Stimulated activated CD4-positive, alpha-beta T cell treated with anti-CD3 and anti-CD28 coated beads, Interleukin-2, amount 100 ng/mL, for 48 hours (primary cell): ENCODE results near the gene DAB1.

Source experiments
- DNase-seq, 2 donors: peaks; one replicate each; pipeline ENCODE4 v3.0.0-alpha.2; 2020

The DAB1 gene

GRCh38 chr1:57423656-57424211 lies at the start of gene DAB1:
Gene DAB1, minus strand, starts transcription at chr1:57424060. Its CDS starts 133,030 bp downstream, at chr1:57291030.
- DNase-seq = no peak

DNA sequence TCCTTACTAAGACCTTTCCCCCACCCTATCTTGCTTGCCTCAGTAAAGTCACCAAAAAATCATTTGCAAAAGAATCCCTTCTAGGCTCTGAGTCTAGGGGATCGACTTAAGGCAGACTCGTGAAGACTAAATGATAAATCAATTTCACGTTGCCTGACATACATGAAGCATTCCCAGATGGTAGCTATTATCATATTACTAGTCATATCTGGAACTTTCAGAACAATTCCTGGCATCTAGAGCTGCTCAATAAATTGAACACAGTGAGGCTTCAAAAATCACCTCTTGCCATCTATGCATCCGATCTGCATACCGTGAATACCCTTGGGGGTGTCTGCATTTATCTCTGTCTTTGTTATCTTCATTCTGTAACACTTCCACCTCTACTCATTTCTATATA lies 49.6 kb upstream of the DAB1 start:
- no peak for DNase-seq

GRCh38 chr1:57471995-57472394 lies 48.1 kb upstream of the DAB1 start:
- DNase-seq = no peak

DNA sequence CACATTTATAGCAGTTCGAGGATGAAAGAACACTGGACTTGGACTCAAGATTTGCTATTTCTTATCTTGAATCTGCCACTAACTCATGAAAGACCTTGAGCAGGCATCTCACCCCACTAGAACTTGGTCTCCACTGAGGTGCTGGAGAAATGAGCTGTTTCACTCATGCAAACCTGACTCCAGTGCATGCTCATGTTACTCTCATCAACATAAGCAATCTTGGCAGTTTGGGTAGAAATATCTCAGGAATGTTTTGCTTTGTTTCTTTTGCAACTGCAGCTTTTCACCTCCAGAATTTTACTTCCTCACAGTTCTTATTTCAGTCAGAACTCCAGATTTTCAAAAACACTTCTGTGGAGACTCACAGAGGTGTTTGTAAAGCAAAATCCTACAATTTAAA lies 46.2 kb upstream of the DAB1 start:
- no peak for DNase-seq

DNA sequence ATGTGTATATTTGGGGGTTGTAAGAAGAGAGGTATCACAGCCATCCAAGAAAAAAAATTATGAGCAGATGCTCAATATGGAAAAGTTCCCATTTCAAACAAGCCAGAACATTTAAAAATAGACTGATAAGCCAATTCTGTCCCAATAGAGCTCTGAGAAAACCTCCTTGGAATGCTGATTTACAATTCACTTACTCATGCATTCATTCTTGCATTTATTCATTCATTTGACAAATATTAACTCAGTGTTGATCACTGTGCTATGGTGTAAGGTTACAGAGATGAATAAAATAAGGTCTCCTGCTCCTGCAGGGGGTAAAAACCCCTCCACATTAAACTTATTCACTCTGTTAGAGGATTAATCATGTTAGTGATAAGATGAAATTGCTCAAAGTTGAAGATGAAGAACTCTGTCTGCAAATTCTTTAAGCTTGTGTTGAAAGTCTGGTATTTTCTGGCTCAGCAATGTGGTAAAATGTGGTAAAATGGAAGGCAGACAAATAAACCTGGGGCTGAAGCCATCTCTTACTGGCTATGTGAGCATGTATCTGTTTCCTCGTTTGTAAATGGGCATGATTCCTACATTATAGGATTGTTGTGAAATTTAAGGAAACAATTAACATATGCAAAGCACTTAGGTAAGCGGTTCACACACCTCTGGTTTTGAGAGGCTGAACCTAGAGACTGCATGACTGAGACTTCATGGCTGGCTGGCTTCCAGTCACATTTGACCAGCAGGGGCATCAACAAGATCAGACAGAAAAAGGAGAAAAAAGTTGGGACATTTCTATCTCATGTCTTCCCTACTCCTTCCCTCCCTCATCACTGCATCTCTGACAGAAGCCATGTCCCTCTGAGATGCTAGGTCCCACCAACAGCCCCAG lies 45.0 kb upstream of the DAB1 start:
- no peak for DNase-seq

DNA sequence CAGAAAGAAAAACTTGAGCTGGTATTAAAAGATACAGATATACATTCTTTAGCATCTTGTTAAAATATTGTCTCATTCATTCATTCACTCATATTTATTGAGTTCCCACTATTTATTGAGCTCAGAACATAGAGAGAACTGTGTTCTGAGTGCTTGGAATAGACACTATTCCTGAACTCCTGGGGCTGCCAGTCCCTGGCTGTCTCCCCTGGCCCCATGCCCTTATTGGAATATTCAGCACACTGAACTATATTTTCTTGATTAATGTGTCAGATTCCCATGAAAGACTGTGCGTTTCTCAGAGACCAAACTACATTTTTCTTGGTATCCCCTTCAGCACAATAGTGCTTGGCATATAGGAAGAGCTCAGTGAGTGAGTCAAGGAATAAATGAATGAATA lies 44.0 kb upstream of the DAB1 start:
- DNase-seq = no peak

- no peak for DNase-seq
These were observed 40.9 kb upstream of the DAB1 start for GRCh38 chr1:57464756-57465155.

- no peak for DNase-seq
These were observed 39.5 kb upstream of the DAB1 start for GRCh38 chr1:57463343-57463742.

GRCh38 chr1:57461405-57461804 lies 37.5 kb upstream of the DAB1 start:
- DNase-seq = no peak

DNA sequence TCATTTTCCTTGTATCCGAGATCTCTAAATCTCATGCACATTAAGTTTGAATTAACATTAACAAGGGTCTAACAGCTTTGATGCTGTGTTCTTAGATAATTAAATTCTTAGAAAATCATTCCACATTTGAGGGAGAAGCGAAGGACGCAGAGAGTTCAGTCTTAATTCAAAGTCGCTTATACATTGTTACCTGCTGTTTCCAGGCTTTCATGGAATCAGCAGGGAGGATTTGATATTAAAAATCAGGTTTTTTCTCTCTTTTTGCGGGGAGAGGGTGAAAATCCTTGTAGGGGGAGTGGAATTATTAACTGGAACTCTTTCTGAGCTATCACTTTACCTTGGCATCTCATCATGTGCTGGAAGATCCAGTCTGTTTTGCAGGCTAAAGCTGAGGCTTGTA lies 27.7 kb upstream of the DAB1 start:
- DNase-seq = no peak

DNA sequence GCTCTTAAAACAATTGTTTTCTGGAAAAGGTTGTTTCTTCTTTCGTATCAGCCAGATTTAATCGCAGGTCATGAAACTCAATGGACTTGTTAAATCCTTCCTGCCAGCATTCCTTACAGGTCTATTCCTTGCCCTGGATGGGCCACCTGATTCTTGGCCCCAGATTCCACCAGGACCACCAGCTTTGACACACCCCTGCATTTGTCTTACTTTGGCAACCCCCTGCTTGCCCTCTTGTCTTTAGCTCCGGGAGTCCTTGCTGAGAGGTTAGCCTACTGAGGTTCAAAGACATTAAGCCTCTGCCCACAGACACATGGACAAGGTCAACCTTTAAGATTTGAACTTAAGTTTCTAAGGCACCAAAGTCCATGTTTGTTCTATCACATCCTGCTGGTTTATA lies 27.1 kb upstream of the DAB1 start:
- no peak for DNase-seq

GRCh38 chr1:57447551-57447950 lies 23.7 kb upstream of the DAB1 start:
- no peak for DNase-seq

GRCh38 chr1:57443004-57443403 lies 19.1 kb upstream of the DAB1 start:
- no peak for DNase-seq

DNA sequence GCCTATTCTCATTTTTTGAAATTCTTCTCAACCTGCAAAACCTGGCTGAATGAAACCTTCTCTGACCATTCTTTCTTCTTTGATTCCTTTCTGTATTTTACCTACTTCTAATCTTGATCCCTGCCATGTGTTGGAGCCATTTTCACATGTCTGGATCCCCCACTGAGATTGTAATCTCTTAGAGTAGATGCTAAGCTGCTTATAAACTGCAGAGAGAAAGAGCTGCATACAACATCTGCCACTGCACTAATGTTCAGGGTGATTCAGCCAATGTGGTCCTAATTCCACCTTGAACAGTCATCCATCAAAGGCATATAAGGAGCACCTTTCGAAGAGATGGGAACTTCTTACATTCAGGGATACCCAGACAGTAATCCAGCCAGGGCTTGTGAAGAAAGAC lies 16.2 kb upstream of the DAB1 start:
- DNase-seq = no peak

DNA sequence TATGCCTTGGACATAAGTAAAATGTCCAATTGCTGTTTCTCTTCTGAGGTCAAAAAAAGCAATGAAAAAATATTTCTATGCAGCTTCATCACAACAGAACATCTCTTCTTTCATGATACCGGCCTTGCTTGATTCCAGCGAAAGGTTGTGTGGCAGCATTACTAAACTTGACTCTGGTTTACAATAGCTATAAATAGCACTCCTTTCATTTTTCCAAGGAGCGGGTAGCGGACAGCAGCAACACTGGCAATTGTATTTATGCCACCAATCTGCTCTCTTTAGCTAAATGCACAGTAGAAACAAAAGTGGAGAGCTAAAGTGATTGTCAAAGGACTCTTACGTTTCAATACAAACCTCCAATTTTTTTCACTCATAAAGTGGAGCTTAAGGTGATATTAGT lies 7.5 kb upstream of the DAB1 start:
- DNase-seq = no peak

GRCh38 chr1:57424231-57425027 lies 569 bp upstream of the DAB1 start:
- DNase-seq = no peak

GRCh38 chr1:57423135-57423655 lies 665 bp downstream of the DAB1 start:
- DNase-seq = no peak

DNA sequence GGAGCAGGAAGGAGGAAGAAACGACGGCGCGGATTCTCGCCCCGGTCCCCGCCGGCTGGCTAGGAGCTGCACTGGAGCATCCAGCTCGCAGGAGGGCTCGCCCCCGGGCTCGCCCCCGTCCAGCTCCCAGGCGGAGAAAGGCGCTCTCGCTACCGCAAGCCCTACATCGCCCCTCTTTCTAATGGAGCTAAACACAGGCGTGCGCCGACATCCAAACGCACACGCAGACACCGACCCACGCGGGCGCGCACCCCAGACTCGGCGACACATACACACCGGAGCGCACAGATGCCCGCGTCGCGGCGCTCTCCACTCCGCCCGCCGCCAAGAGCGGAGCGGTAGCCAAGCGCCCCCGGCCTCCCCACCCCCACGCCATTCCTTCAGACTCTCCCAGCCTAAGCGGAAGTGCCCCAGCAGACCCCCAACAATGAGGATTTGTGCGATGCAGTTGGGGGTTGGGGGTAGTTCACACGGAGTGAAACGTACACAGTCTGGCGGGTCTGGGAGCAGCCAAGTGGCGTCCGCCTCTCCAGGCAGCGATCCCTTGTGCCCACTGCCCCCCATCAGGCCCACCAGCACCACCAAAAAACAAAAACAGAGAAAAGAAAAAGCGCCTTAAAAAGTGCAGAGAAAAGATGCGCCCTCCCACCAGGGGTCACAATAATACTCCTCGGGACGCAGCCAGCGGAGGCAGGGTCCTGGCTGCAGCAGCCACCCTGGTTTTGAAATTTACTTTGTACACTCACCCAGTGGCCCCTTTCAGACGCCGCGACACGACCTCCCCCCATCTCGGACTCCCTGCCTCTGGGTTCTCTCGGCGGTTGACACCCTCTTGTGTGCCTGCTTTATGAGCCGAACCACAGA lies 1.4 kb downstream of the DAB1 start:
- no peak for DNase-seq

DNA sequence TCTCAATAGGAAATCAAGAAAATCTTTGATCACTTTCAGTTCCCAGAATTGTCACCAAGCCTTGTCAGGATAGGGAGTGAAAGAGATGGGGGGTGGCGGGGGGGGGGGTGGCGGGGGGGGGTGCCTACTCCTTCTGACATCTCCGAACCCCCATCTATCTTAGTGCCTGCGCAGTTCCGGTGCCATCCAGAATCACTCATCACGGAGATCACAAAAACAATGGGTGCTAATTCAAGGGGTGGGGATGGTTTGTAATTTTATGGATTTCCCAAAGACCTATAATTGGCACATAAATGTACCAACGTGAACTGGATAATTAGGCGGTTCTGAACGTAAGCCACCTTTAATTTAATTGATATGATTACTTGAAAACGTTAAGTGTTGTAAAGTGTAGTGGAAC lies 2.1 kb downstream of the DAB1 start:
- DNase-seq = no peak

DNA sequence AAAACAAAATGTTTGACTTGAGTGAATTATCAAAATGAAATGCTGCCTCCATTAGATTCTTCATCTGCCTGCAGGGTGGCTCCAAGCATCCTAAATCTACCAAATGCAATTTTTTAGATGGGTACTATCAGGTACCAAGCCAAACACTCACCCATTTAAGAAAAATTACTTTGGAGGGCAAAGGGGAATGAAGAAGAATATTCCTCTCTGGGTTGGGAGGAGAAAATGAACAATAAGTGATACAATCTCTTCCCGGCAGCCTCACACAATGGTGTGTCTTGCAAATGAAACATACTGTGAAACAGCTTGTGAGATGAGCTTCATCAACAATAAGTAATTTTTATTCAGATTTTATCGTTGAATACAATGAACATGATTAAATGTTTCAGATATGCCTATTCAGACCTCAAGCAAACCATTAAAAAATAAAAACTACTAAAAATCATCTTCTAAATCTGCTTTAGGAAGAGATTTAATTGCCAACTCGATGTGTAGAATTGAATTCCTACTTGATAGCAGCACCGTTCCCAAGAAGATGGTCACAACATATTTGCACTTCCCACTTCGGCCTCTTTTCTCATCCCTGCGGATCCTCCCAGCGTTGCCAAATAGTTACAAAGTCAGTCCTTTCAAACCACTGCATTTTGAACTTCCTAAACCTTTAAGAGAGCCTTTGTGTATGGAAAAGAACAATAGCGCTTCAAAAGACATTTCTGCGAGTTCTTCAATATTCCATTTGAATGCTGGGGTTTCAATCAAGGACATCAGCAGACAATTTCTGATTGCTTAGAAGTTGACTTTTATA lies 2.7 kb downstream of the DAB1 start:
- DNase-seq = no peak

DNA sequence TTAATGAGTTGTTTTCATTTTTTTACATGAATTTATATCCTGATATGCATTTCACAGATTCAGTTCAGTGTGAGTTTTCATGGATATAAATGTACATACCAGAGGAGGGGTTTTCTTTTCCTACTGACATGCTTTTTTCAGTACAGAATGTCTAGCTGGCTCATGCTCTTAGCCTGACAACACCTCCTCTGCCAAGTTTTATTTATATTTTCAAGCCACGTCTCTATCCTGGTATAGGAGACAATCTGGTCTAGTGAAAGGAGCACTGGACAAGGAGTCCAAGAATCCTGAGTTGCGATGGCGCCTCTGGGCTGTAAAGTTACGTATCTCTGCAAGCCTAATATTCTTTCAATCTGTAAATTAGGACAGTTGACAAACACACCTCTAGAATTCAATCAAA lies 4.9 kb downstream of the DAB1 start:
- DNase-seq = no peak

DNA sequence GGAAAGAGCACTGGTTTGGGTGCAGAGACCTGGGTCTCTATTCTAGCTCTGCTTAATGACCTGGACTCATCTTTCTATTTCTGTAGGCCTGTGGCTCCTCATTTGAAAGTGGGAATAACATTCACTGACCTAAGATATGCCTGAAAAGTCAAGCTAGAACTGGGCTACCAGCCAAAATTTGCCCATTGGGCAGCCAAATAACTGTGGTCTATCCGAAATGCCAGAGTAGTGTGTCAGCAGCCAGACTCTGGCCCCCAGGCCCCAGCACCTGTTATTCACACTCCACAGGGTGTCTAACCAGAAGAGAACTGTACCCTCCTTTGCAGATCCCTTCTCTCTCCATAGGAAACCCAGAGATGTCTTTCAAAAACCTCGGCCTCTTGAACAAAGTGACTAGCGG lies 12.6 kb downstream of the DAB1 start:
- DNase-seq = no peak
